Glutamatergic neuron (in vitro differentiated cells): ENCODE measurements around the gene LCE3E. TPM values are rescaled to one million over a fixed set of nuclear protein-coding genes. Genes with fewer than 3 reads are reported as not detected.
"Not testable (repeated sequence)": the region's sequence is repeated elsewhere in the genome, so short reads cannot be mapped to it uniquely, and the experiment has no call there.

ENCODE experiments used
- DNase-seq: peaks from one replicate; pipeline ENCODE4 v3.0.0; 2022
- H3K27ac Mint-ChIP-seq: one replicate; pipeline ENCODE4 v1.8.0; 2020; ENCODE audit warnings: mild to moderate bottlenecking, mixed read lengths, inconsistent platforms; ENCODE audit not compliant: unreplicated experiment
- H3K27me3 Mint-ChIP-seq: one replicate; pipeline ENCODE4 v1.8.0; 2020; ENCODE audit warnings: mild to moderate bottlenecking, moderate library complexity, mixed read lengths, inconsistent platforms; ENCODE audit not compliant: unreplicated experiment
- H3K36me3 Mint-ChIP-seq: one replicate; pipeline ENCODE4 v1.8.0; 2020; ENCODE audit warnings: mild to moderate bottlenecking, mixed read lengths, inconsistent platforms; ENCODE audit not compliant: unreplicated experiment
- H3K4me1 Mint-ChIP-seq: one replicate; pipeline ENCODE4 v1.8.0; 2020; ENCODE audit warnings: mild to moderate bottlenecking, low read depth, mixed read lengths, inconsistent platforms; ENCODE audit not compliant: unreplicated experiment
- H3K4me3 Mint-ChIP-seq: one replicate; pipeline ENCODE4 v1.8.0; 2020; ENCODE audit warnings: mild to moderate bottlenecking, mixed read lengths, inconsistent platforms; ENCODE audit not compliant: unreplicated experiment
- H3K9me3 Mint-ChIP-seq: one replicate; pipeline ENCODE4 v1.8.0; 2020; ENCODE audit warnings: mild to moderate bottlenecking, moderate library complexity, mixed read lengths, inconsistent platforms; ENCODE audit not compliant: unreplicated experiment
- total RNA-seq: library from RNA; stranded (reverse); fragmentation: NEBNext Ultra II Directional; extraction: Animal tissue kit (Norgen Biotek cat#: 25700); gene quantifications from one replicate; pipeline ENCODE4 v1.2.1, GENCODE V29; 2021; ENCODE audit not compliant: unreplicated experiment
- TF ChIP-seq, protein P1 (sequence below): fragments of 200-600 bp; sonication (generic); IDR thresholded peaks from one replicate; pipeline ENCODE4 v1.5.0; 2021; ENCODE audit not compliant: partially characterized antibody, unreplicated experiment

Gene LCE3E
- total RNA-seq, 1 donor from 2014 or later = not detected

DNA sequence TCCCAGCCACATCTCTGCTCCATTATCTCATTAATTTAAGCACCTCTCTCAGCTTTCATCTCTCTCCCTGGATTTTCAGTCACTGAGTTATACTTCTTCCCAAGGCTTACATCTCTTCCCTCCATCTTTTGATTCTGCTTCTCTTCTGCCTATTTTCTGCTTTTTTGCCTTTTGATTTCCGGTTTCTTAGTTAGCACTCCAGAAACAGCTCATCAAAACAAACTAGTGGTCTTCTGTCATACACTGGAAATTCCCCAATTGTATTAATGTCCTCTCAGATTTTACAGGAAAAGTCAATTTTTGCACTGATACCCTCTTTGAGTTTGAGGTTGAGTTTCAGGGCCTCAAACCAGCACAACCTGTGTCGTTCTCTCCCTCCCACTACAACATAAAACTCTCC, 1.5 kb downstream of the LCE3E start:
- Mint-ChIP-seq H3K27me3 (peaks cover 2% of the 10 kb centered on the region), H3K9me3 (peaks cover 2% of the 10 kb centered on the region), H3K4me3 (no peak overlapping the region), H3K4me1 (no peaks in the 10 kb centered on the region), H3K27ac (no peak overlapping the region), H3K36me3 (no peaks in the 10 kb centered on the region)
- TF ChIP-seq, protein P1, sequence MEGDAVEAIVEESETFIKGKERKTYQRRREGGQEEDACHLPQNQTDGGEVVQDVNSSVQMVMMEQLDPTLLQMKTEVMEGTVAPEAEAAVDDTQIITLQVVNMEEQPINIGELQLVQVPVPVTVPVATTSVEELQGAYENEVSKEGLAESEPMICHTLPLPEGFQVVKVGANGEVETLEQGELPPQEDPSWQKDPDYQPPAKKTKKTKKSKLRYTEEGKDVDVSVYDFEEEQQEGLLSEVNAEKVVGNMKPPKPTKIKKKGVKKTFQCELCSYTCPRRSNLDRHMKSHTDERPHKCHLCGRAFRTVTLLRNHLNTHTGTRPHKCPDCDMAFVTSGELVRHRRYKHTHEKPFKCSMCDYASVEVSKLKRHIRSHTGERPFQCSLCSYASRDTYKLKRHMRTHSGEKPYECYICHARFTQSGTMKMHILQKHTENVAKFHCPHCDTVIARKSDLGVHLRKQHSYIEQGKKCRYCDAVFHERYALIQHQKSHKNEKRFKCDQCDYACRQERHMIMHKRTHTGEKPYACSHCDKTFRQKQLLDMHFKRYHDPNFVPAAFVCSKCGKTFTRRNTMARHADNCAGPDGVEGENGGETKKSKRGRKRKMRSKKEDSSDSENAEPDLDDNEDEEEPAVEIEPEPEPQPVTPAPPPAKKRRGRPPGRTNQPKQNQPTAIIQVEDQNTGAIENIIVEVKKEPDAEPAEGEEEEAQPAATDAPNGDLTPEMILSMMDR = no peak
- DNase-seq = no peak

DNA sequence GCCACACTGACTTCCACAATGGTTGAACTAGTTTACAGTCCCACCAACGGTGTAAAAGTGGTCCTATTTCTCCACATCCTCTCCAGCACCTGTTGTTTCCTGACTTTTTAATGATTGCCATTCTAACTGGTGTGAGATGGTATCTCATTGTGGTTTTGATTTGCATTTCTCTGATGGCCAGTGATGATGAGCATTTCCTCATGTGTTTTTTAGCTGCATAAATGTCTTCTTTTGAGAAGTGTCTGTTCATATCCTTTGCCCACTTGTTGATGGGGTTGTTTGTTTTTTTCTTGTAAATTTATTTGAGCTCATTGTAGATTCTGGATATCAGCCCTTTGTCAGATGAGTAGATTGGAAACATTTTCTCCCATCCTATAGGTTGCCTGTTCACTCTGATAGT, 18.2 kb downstream of the LCE3E start:
- H3K4me3 Mint-ChIP-seq, H3K36me3 Mint-ChIP-seq, H3K27me3 Mint-ChIP-seq, H3K27ac Mint-ChIP-seq, DNase-seq, H3K9me3 Mint-ChIP-seq, H3K4me1 Mint-ChIP-seq: not testable (repeated sequence)

DNA sequence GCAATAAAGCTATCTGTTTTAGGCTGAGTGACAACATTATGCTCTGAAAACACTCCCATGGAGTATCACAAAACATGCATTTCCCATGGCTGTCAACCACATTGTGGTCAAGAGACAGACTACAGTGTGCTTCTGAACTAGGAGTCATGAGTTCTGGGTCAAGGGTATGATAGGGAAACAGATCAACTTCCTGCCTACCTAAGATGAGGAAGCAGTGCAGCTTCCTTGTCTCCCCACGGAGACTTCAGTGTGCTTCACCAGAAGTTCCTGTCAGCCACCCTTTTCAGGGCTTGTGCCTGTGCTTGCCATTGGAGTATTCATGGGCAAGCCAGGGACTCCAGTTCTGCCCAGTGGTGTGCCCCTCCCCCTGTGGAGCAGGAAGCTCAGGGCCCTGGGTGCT, 19.9 kb downstream of the LCE3E start:
- TF ChIP-seq, protein P1 = no peak
- Mint-ChIP-seq H3K9me3 (no peaks in the 10 kb centered on the region), H3K27me3 (no peaks in the 10 kb centered on the region), H3K4me1 (no peaks in the 10 kb centered on the region), H3K36me3 (no peaks in the 10 kb centered on the region), H3K4me3 (no peak overlapping the region), H3K27ac (no peak overlapping the region)
- no peak for DNase-seq

DNA sequence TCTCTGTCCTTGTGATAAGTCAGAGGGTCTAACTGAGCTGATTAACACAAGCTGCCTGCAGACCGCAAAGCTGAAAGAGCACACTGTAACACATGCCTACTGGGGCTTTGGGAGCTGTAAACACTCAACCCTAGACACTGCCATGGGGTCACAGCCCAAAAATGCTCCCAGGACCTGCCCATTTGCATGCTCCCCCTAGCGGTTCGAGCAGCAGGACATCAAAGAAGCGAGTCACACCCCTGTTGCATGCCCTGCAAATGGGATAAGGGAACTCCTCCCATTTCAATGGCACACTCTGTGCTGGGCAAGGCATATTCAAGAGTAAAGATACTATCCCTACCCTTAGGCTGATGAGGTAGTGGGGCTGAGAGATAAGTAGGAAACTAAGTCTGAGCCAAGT, 22.8 kb downstream of the LCE3E start:
- H3K36me3 Mint-ChIP-seq = no peaks in the 10 kb centered on the region
- no peaks in the 10 kb centered on the region for H3K27me3 Mint-ChIP-seq
- H3K27ac Mint-ChIP-seq = no peak overlapping the region
- H3K9me3 Mint-ChIP-seq = no peaks in the 10 kb centered on the region
- TF ChIP-seq, protein P1 = peak; percentile 20
- no peak overlapping the region for H3K4me3 Mint-ChIP-seq
- no peaks in the 10 kb centered on the region for H3K4me1 Mint-ChIP-seq
- DNase-seq = no peak

DNA sequence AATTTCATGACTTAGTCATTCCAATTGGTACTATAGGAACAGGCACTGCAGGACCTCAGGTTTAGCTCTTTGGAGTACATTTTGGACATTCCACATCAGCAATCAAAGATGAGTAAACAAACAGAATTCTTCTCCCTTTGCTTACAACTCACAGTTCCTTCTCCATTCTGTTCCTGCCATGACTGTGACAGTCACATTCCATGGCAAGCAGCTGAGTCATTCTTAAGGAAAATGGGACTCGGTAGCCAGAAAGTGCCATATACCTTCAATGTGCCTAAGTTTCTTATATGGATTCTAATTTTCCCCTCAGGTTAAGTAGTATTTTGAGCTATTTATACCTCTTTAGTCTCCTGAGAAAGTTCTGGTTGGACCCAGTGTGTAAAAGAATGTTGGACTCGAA, 26.7 kb downstream of the LCE3E start:
- Mint-ChIP-seq H3K9me3 (no peaks in the 10 kb centered on the region), H3K27me3 (no peaks in the 10 kb centered on the region)

More for the DNA sequence above, 26.7 kb downstream of the LCE3E start:
- Mint-ChIP-seq H3K36me3 (no peaks in the 10 kb centered on the region), H3K4me1 (no peaks in the 10 kb centered on the region), H3K27ac (no peak overlapping the region), H3K4me3 (no peak overlapping the region)
- TF ChIP-seq, protein P1 = no peak
- DNase-seq = no peak
